Effector CD8-positive, alpha-beta T cell (primary cell): Measurements from ENCODE around the gene FGD2.
"Not testable (repeated sequence)": the region's sequence is repeated elsewhere in the genome, so short reads cannot be mapped to it uniquely, and the experiment has no call there.

Source experiments
- DNase-seq: peaks from one replicate; lab custom pipeline; 2025; lab: John Stamatoyannopoulos, UW

The FGD2 gene

DNA sequence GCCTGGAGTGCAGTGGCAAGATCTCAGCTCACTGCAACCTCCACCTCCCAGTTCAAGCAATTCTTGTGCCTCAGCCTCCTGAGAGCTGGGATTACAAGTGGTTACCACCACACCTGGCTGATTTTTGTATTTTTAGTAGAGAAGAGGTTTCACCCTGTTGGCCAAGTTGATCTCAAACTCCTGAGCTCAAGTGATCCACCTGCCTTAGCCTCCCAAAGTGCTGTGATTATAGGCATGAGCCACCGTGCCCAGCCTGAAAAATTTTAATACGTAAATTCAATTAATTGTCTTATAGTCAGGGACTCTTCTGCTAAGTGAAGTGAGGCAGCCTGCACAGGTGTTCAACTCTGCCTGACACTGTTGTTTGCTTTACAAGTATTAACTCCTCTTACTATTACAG, 15.1 kb upstream of the FGD2 start:
- not testable (repeated sequence) for DNase-seq

- DNase-seq, result no peak
Measured at GRCh38 chr6:36997811-36998722, 7.4 kb upstream of the FGD2 start.

GRCh38 chr6:36998723-36999038, 6.8 kb upstream of the FGD2 start:
- no peak for DNase-seq

DNA sequence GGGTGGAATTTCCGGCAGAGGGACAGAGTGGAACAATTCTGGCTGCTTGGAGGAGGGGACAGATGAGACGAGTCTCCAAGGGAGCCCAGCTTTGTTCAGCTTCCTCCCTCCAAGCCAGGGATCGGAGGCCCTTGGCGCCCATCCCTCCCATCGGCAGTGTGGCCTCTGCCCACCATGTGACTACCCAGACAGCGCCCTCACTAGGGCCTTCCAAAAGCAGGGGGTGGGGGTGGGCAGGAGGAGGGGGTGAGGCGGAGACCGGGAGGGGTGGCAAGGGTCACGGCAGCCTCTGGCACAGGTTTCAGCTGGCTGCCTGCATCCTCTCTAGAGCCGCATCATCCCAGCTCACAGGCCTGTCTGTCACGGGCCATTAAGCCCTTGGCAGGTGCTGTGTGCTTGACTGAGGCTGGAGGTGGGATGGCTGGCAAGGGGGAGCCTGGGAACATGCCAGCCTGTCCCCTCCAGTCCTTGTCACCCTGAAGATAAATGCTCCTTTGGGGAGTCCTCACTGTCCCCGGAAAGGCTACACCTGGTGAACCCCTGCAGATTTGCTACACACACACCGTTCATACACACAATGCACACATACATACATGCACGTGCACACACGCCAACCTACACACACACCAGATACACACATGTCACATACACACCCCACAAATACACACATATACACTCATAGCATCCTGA, 6.2 kb upstream of the FGD2 start:
- no peak for DNase-seq

DNA sequence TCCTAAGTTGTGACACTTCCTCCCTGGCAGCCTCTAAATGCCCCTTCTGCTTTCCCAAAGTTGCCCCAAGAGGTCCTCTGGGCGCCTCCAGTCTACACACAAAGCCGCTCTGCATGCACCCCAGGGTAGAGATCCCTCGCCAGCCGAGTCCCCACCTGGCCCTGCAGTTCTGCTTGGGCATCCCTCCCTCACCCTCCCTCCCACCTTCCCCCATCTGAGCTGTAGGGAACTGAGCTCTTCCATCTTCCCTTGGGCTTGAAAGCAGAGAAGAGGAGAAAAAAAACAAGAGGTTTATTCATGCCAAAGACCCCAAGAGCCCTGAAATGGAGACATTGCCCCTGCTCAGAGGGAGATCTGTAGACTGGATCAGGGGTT, 5.7 kb upstream of the FGD2 start:
- DNase-seq, result no peak

- no peak for DNase-seq
Measured at GRCh38 chr6:37004044-37004980, 1.1 kb upstream of the FGD2 start.

DNA sequence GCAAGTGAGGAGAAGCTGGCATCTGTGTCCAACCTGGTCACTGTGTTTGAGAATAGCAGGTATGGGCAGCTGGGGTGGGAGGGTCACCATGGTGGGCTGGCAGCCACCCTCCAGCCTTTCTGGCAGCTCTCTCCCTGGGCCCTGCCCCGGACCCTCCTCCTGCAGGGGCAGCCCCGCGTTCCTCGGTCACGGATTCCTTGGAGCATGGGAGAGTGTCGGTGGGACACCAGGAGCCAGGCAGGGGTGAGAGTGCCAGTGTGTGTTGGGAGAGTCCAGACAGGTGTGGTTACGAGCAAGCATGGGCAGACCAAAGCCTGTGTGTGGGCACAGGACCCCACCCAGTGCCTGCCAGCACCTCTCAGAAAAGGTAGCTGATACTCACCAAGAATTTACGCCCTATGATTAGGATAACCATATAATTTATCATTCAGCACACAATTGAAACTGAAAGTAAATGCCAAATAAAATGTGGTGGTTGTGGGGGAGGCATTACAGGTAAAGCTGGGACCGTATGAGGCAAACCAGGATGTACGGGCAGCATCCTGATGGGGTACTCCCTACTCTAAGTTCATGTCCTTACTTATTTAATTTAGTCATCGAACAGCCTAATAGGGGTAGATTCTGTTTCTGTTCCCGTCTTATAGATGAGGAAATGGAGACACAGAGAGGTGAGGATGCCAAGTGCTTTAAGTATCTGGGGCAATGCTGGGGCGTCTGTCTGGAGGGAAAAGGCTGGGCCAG, 542 bp downstream of the FGD2 start:
- DNase-seq, result no peak

GRCh38 chr6:37006793-37007339, 1.4 kb downstream of the FGD2 start:
- no peak for DNase-seq

DNA sequence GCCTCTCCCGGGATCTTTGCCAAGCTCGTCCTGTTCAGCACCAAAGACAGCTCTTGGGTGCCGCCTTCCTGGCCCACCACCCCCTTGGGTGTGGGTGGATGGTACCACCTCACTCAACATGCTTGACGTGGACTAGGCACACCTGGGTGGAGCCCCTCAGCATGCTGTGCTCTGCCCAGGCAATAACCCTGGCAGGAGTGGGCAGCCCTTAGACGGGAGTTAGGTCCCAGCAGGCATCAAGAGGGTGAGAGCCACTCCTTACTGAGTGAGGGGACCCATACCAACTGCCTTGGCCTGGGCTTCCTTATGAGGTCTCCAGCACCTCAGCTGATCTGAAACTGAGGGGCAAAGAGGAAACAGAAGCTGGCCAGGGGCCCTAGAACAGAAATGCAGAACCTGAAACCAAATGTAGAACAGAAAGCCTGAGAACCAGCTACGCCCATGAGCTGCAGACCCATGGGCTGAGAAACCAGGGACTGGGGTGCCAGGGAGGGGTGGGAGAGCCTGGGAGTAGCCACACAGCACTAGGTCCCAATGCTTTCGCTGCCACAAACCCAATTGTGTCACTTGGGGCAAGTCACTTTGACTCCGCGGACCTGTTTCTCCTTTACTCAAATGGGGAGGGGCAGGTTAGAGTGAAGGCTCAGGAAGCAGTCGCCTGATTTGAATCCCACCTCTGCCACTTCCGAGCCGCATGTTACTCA, 2.0 kb downstream of the FGD2 start:
- no peak for DNase-seq

DNA sequence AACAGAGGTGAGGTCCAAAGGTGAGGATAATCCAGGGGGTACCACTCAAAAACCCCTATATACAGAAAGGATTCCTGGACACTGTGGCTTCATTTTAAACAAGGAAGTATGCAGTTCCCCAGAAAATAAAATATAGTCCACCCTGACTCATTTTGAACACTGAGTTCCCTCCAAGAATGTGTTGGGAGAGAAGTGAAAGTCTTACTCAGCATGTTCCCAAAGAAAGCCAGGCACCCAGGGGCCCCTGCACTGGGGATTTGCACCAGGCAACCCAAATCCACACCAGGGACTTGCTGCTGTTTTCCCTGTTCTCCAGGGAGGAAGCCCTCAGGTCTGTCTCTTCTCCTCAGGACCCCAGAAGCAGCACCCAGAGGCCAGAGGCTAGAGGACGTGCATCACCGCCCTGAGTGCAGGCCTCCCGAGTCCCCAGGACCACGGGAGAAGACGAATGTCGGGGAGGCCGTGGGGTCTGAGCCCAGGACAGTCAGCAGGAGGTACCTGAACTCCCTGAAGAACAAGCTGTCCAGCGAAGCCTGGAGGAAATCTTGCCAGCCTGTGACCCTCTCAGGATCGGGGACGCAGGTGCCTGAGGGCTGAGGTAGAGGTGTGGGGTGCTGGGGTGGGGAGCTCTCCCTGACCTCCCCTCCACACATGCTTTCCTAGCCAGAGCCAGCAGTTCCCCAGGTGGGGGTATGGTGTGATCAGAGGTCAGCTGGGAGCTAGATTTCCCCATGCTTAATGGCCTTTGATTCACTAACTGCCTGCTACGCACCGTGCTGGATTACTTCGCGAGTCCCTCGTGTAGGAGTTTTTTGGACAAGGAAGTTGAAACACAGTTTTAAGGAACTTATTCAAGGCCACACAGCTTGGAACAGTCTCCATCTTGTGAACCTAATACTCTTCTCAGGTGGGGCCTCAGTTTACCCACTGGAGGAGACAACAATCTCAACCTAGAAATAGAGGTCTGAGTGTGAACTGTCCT, 3.3 kb downstream of the FGD2 start:
- DNase-seq, result no peak

DNA sequence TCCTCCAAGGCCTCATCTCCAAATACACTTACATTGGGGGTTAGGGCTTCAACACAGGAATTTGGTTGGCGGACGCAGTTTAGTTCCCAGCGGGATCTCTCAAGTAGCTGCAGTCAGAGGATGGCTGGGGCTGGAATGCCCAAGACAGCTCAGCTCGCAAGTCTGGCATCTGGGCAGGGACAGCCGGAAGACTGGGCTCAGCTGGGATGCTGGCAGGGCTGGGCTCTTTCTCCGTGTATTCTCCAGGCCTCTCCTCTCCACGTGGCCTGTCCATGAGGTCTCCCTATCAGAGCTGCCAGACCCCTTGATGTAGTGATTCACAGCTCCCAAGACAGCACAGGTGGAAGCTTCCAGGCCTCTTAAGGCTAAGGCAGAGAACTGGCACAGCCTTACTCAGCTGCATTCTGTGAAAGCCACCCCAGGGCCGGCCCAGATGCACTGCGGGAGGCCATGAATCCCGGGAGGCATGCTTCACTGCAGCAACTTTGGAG, 5.0 kb downstream of the FGD2 start:
- no peak for DNase-seq

DNA sequence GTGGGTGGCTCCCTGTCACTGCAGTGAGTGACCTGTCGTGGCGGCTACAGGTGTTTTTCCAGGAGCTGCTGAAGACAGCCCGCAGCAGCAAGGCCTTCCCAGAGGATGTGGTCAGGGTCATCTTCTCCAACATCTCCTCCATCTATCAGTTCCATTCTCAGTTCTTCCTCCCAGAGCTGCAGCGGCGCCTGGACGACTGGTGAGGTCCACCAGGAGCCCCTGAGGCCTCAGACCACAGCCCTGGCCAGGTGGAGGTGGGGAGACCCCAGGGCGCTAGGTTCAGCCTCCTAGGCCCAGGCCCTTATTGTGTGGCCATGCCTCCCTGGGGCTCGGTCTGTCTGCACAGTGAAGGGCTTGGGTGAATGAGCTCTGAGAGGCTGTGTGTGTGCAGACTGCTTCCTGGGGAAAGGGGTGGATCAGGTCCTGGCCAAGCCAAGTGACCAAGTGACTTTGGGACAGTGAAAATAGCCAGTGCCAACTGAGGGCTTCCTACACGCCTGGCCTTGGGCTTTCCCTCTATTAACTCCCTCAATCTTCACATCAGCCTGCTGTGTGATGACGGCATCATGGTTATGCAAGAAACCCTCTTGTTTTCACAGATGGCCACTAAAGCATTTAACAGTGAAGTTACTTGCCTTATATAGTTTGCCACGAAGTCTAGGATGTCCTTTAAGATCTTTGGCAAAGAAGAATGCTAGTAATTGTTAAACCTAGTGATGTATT, 6.4 kb downstream of the FGD2 start:
- DNase-seq, result no peak

DNA sequence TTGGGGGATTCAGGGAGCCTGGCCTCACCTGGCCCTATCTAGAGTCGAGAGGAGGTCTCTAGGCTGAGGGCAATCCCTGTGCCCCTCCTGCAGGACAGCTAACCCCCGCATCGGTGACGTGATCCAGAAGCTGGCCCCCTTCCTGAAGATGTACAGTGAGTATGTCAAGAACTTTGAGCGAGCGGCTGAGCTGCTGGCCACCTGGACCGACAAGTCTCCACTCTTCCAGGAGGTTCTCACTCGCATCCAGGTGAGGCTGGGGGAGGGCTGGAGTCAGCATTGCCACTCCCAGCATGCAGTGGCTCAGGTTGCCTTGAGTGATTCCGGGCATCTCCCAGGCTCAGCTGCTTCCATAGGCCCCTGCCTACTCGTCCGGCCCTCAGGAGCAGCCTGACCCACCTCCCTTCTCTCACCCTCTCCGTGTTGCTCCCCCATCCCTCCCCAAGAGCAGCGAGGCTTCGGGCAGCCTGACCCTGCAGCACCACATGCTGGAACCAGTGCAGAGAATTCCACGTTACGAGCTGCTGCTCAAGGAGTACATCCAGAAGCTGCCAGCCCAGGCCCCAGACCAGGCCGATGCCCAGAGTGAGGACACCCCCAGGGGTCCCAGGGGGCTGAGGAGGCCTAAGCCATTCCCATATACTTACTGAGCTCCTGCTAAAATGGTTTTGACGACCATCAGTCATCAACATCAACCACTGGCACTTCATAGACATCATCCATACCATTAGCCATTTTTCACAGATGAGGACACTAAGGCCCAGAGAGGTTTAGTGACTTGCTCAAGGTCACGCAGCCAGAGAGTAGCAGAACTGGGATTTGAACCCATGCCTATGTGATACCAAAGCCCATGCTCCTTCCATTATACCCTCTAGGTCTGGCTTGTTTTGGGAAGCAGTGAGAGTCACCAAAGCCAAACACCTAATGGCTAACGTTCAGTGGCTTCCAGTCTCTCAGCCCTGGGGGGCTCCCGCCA, 8.3 kb downstream of the FGD2 start:
- DNase-seq, result no peak

GRCh38 chr6:37014667-37015066, 9.2 kb downstream of the FGD2 start:
- no peak for DNase-seq

DNA sequence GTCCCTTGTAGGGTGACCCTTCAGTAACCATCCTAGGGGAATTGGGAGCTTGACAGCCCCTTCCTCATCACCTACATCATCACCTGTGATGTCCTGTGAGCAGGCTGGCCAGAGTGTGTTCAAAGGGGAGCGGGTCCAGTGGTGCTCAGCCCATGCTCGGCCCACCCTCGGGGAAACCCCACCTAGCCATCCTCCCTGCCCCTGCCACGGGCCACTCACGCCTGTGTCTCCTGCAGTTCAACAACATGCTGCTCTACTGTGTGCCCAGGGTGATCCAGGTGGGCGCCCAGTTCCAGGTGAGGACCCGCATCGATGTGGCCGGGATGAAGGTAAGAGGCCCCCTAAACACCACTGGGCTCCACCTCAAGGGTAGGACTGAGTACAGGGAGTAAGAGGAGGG, 10.1 kb downstream of the FGD2 start:
- no peak for DNase-seq

GRCh38 chr6:37016995-37017394, 11.5 kb downstream of the FGD2 start:
- no peak for DNase-seq

- no peak for DNase-seq
Measured at GRCh38 chr6:37017606-37018197, 12.2 kb downstream of the FGD2 start.
